DMS79 (cell line): ENCODE data around the gene FBLN1.
"Not testable (repeated sequence)": the region's sequence is repeated elsewhere in the genome, so short reads cannot be mapped to it uniquely, and the experiment has no call there.

Experiments
- DNase-seq: peaks from one replicate; lab custom pipeline; 2025; lab: John Stamatoyannopoulos, UW

FBLN1 gene

DNA sequence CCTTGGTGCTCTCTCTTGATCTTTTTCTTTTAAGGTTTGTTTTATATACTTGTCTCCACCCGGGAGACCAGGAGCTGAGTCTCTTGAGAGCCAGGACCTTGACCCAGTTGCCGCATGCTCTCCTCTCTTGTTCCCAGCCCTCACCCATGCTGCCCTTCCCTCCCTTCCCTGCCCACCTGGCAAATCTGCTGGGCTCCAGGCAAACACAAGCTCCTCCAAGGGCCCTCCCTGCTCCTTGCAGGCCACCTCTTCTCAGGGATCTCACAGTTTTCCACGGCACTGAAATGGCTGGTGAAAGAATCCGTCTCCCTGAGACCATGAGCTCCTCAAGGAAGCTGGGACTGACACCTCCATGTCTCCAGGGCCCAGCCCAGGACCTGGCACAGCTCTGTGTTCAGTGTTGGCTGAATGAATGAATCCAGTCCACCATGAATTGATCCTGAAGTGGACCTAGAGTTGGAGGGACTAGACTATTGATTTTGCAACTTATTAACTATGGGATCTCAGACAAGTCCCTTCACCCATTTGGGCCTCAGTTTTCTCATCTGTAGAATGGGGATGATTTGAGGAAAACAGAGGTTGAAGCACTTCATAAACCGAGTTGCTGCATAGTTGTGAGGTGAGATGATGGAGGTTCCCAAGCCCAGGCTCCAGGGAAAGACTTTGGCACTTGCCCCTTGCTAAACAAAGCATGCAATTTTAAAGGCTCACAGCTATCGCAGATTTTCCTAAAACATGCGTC, 25.1 kb upstream of the FBLN1 start:
- no peak for DNase-seq

DNA sequence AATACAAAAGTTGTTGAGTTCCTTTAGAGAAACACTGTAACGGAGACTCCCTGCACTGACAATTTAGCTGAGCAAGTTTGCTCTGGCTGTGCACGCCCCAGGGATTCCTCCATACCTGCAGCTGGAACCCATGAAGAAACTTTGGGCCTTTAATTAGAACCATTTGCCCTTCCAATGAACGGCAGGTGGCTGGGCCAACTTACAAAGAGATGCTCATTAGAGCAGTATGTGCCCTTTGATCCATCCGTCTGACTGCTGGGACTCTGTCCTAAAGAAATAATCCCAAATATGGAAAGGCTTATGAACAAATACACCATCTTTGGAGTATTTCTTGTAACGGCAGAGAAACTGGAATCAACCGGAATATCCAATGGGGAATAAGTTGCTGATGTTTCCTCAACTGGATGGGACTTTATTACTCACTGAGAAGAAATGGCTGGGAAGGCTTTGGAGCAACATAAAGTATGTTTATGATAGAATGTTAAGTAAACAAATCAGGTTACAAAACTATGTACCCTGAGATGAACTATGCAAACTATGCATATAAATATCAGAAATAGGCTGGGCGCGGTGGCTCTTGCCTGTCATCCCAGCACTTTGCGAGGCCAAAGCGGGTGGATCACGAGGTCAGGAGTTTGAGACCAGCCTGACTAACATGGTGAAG, 24.4 kb upstream of the FBLN1 start:
- DNase-seq: no peak

DNA sequence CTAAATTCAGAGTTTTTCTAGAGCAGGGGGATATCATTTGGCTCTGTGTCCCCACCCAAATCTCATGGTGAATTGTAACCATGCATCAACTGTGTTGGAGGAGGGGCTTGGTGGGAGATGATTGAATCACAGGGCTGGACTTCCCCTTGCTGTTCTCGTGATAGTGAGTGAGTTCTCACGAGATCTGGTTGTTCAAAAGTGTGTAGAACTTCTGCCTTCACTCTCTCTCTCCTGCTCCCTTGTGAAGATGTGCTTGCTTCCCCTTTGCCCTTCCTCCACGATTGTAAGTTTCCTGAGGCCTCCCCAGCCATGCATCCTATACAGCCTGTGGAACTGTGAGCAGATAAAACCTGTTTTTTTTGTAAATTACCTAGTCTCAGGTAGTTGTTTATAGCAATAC, 22.0 kb upstream of the FBLN1 start:
- DNase-seq: no peak

DNA sequence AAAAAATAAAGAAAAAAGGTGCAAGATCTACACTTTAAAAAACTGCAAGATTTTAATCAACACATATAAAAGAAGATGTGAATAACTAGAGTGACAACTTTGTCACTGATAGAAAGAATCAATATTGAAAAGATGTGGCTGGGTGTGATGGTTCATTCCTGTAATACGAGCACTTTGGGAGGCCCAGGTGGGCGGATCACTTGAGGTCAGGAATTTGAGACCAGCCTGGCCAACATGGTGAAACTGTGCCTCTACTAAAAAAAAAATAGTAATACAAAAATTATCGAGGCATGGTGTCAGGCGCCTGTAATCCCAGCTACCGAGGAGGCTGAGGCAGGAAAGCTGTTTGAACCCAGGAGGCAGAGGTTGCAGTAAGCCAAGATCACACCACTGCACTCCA, 21.0 kb upstream of the FBLN1 start:
- DNase-seq: no peak

DNA sequence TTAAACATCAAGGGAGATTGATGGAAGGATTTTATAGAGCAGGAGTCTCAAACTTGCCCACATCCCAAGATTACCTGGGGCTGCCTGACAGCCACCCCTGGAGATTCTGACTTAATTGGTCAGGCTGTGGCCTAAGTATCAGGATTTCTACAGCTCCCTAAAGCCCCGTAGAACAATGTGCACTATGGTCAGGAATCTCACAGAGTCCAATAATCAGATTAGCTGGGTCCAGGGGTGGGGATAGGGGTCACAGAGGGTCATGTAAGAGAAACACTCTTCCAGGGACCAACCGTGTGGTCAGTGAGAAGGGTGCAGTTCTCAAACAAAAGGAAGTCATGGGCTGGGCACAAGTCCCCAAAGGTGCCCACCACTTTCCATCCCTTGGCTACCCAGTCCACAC, 20.5 kb upstream of the FBLN1 start:
- DNase-seq: no peak

DNA sequence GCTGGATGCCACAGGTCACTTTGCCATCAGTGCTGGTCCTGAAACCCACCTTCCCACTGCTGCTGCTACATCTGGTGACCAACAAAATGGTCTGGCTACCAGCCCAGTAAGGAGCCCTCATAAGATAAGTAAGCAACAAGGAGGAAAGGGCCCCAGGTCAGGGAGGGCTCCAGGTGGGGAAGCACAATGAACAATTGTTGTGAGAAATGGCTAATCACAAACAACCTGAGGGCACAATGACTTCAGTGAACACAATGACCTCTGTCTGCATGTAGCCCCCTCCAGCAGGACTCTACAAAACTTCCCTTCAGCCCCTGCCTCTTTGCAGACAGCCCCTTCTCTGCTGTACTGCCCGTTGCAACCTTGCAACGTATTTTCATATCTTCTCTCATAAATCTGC, 19.4 kb upstream of the FBLN1 start:
- no peak for DNase-seq

DNA sequence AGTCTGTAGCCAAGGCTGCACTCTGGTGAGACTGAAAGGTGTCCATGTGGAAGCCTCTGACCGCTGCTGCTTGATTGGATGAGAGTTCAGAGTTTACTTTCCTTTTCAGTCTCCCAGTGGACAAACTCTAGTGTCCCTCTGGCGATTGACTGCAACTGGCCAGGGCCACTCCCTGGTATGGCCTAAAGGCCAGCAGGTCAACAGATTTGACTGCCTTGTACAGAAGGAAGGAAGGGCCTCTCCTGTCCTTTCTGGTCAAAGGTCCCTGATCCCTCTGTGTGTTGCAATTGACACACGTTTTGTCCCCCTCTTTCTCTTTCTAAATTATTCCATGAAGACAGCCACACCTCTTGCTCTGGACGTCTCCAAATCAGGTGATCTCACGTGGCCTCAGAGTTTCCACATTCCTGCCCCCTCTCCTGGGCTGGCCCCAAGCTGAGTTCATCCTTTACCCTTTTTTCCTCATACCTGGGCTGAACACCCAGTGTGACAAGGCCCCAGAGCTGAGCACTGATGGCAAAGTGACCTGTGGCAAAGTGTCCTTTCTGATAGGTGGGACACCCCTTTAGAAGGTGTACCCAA, 18.7 kb upstream of the FBLN1 start:
- DNase-seq: no peak

DNA sequence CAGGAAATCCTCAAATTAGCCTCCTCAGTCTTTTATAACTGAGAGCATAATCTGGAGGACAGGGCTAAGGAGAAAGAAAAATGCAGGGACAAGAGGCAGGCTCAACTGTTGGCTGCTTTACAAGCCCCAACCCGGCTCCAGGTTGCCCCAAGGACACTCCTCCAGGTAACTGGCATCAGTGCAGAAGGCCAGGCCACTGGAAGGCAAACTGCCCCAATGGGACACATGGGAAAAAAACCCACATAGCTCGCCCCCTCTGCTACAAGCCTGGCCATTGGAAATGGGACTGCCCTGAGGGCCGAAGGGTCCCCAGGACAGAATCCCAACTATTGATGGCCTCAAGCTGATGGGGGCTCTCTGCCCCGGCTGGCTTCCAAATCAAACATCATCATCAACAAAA, 17.9 kb upstream of the FBLN1 start:
- no peak for DNase-seq

DNA sequence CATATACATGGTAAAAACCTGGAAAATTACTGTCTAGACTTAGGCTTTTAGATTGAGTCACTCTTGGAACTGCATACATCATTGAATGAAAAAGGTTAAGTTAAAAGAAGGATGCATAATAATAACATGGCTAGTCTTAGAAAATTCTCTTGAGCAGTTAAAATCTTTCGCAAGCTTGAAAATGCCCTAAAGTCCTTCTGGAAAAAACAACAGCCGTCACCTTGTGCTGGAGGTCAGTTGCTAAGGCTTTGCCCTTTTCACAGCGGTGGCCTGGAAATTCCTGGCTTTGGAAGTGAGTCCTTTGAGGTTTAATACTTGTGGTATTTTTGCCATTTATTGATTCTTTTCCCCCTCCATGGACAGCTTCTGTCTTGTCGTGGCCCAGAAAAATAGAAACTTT, 17.4 kb upstream of the FBLN1 start:
- DNase-seq: no peak

DNA sequence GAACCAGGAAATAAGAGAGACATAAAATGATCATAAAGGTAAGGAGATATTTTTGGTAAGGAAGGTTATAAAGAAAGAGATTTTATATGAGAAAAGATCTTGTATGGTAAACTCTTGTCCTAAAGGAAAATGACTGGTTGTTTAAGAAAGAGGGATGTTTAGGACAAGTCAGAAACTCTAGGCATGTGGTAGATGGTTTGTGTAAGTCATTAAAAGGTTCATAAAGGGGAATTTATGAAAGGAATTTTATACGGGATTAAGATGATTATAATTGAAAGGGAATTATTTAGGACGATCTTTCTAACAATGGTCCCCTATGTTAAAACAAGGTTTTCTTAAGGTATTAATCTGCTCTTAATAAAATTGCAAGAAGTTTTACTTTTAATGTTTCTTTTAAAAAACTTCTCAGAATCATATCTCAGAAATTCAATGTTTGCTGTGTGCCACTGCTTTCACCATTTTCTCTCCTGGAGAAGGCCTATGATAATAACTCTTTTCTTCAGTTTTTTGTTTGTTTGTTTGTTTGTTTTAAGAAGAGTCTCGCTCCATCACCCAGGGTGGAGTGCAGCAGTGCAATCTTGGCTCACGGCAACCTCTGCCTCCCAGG, 13.8 kb upstream of the FBLN1 start:
- DNase-seq: no peak

DNA sequence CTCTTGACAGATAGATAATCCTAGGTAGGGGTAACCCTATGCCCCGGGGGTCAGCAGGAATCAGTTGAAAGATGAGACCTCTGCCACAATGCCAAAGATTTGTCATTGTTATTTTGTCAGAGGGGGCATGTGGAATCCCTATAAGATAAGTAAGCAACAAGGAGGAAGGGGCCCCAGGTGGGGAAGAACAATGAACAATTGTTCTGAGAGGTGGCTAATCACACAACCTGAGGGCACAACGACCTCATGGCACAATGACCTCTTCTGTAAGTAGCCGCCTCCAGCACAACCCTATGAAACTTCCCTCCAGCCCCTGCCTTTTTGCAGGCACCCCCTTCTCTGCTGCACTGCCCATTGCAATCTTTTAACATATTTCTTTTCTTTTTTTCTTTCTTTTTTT, 11.8 kb upstream of the FBLN1 start:
- DNase-seq: no peak

DNA sequence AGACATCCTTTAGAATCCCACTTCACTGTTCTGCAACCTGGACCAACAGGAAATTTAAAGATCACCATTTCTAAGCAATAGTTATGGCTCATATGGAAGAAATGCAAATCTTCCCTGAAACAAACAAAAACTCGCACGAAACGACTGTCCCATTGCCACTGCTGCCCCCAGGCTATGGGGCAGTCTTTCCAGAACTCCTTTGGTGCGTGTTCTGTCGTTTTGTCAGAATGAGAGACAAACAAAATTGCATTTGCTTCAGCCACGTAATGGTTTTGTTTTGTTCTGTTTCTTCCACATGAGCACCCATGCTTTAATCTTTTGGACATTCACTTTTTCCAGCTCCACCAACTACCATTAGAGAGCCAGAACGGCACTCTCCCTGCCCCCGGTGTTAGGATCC, 10.8 kb upstream of the FBLN1 start:
- DNase-seq: no peak

DNA sequence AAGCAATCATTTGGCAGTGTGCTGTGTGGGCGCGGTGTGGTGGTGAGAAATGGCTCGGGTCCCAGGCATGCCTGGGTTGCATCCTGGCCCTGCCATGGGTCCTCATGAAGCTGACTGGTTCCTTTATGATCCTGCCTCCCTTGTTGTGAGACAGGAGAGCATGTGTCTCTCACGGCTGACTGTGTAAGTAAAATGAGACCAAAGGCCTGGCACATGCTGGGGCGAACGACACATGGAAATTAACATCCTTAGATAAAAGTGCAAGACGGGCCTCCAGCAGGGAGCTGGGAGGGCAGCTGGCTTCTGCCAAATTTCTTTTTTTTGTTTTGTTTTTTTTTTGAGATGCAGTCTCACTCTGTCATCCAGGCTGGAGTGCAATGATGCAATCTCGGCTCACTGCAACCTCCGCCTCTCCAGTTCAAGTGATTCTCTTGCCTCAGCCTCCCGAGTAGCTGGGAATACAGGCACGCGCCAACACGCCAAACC, 9.4 kb upstream of the FBLN1 start:
- no peak for DNase-seq

DNA sequence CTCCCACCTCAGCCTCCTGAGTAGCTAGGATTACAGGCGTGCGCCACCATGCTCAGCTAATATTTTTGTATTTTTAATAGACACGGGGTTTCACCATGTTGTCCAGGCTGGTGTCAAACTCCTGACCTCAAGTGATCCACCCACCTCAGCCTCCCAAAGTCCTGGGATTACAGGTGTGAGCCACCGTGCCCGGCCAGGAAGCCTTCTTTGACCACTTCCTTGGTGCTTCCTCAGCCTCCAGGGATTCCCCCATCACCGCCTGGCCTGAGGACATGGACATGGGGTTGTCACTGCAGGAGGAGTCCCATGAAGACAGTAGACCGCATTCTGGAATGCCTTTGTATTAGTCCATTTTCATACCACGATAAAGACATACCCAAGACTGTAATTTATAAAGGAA, 8.4 kb upstream of the FBLN1 start:
- not testable (repeated sequence) for DNase-seq

DNA sequence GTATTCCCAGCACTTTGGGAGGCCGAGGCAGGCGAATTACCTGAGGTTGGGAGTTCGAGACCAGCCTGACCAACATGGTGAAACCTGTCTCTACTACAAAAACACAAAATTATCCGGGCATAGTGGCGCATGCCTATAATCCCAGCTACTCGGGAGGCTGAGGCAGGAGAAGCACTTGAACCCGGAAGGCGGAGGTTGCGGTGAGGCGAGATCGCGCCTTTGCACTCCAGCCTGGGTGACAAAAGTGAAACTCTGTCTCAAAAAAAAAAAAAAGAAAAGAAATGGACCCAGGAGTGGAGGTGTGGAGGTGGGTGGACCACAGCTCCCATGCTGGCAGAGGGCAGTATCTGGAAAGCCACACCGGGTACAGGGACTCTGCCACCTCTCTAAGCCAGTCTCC, 7.1 kb upstream of the FBLN1 start:
- not testable (repeated sequence) for DNase-seq

DNA sequence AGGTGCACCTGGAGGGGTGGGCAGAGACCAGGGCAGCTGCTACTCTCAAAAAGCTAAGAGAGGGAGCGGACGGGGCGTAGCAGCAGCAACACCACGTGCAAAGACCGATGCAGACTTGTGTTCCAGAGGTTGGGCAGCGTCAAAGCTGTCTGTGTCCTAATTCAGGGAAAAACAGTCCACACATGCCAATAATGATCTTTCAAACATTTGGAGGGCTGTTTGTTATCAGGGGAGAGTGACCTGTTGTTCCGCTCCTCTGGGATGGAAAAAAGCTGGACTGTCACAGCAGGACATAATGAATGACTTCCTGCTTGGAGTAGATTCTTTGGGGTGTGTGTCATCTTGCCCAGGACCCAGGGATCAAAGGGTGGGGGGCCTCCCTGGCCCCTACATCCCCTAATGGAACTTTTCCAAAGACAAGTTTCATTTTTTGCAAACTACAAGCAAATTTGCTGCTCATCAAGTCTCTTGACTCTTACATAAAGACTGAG, 6.2 kb upstream of the FBLN1 start:
- DNase-seq: no peak

DNA sequence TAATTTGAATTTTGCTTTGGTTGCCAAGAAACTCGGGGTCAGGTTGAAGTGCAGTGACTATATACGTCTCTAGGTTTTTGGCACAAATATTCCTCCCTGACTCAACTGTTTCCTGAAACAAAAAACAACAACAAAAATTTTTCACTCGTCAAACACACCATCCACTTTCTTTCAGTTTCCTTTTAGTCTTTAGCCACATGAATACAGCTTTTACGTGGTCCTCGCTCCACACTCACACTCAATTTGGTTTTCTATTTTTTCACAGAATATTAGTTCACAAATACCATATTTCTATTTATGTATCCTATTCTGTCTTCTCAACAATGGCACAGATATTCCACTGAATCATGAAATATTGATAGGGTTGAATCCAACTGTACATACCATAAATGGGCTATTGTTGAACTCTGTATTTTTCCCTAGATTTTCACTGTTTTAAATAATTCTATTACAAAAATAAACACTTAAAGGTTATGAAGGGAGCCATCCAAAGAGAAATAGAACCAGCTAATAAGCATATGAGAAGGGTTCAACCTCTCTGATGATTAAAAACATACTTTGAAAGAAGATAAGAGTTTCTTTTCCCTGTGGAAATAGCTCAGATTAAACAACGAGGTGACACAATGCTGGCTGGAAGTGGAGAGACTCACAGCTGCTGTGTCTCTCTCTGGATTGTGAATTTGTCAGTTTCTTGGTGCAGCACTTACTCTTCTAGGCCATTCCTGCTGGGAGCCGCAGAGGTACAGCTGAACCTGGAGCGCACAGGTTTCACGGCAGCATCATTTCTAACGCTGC, 5.1 kb upstream of the FBLN1 start:
- DNase-seq: no peak

DNA sequence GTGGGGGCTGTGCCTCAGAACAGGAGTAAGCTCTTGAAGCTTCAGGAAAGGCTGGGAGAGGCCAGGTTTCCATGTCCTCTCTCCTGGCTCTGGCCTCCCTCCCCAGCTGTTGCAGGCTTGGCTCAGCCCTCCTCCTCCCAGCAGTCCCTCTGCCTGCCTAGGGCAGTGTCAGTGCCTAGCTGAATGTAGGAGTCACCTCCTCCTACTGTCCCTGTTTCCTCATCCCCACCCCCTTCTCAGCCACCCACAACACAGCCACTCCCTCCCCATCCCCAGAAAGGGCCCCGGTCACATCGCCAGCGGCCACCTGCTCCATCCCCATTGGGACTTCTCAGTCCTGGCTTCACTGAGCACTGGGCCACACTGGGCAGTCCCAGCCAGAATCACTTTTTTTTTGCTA, 2.9 kb upstream of the FBLN1 start:
- no peak for DNase-seq

DNA sequence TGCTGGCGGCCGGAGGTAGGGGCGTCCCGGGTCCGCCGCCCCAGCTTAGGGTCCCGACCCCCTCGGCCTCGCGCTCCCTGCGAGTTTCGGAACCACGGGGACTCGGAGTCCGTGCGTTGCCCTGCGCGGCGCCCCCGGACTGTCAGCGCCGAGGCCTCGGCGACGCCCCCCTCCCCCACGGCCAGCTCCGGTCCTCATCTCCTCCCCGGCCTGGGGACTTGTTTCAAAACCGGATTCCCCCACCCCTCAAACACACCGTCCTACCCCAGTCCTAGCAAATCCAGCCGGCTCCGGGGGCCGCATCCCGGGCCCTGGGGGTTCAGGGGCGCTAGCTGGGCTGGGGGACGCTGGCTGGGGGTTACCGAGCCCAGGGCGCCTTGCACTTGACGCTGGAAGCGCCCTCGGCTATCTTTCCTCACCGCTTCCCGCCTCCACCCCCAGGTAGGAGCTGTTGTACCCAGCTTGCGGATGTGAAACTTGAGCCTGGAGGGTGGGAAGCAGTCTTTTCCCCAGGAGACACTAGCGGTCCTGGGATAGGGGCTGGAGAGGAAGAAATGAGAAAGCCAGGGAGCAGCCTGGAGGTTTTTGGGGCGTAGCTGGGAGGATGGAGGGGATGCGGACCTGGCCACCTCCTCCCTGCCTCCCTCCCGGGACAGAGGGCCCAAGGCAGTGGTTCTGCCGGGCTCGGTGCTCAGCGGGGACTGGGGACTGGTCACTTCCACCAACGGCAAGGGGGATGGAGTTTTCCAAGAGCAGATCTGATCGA, 550 bp downstream of the FBLN1 start:
- no peak for DNase-seq

DNA sequence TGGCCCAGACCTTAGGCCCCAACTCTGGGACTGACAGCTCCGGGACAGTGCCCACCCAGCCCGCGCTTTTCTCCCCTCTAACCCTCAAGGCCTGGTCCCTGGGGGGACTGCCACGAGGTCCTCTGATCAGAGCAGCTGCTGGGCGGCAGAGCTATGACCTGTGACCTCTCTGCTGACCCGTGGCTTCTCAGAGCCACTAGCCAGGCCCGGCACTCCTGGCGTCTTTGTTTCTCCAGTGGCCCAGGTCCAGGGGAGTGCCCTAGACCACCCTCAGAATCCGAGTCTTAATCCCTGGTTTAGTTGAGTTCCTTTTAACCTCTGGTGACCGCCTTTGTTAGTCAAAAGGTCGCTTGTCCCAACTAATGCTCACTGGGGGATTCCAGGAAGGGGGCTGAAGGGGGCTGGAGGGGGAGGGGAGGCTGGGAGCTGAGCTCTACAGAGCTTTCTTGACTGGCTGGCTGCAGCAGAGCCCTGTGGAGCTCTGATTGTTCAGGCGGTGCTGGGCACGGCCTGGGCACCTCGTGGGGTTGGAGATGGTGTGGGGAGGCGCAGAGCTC, 1.2 kb downstream of the FBLN1 start:
- DNase-seq: no peak
